CD4-positive, alpha-beta T cell treated with Interferon gamma for 1 hour (primary cell): ENCODE measurements around the gene ROPN1L.
"Not testable (repeated sequence)": the region's sequence is repeated elsewhere in the genome, so short reads cannot be mapped to it uniquely, and the experiment has no call there.

Experiments used
- DNase-seq: peaks from one replicate; pipeline ENCODE4 v3.0.0-alpha.2; 2020

ROPN1L gene

DNA sequence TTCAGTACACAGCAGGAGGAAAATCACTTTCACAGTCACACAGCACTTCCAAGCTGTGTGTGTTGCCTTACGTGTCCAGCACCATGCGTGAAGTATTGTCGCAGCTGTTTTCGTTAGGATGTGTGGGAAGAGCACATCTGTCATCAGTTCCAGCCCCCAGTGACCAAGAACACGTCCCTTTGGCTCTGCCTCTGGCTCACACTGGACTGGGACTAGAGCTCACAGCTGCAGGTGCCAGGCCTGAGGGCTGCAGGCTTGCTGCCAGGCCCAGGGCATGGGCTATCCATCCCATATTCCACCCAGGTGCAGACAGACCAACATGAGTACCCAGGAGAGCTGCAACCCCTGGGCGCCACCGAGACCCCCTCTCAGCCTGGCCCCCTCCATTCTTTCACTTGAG lies 61.6 kb downstream of the ROPN1L start:
- no peak for DNase-seq

DNA sequence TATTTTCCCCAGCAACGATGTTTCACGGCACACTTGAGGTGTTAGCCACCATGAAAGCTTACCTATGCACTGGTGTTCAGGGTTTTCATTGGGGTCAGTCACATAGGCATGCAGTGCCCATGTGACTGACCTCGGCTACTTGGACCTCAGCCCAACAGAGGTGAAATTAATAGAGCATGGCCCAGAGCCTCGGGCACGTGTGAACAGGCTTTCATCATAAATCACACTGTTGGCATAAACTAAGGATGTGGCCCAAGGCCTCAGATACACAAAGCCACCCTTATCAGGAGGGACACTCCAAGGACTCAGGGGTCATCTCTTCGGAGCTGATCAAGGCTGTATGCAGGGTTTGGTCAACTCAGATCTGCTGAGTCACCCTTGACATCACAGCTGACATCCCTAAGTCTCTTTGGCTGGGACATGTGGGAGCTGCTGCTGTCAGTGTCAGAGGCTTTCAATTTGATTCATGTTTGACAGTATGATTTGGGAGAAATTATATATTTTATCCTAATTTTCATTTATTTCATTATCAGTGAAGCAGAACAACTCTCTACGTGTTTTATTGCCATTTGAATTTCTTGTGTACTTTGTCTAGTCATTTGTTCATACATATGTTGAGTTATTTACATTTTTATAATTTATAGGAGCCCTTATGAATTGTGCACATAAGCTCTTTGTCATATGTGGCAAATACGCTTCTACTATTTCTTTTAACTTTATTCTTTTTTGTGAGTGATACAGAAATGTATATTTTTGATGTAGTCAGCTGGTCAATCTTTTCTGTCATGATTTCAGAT lies 62.5 kb downstream of the ROPN1L start:
- DNase-seq = no peak

DNA sequence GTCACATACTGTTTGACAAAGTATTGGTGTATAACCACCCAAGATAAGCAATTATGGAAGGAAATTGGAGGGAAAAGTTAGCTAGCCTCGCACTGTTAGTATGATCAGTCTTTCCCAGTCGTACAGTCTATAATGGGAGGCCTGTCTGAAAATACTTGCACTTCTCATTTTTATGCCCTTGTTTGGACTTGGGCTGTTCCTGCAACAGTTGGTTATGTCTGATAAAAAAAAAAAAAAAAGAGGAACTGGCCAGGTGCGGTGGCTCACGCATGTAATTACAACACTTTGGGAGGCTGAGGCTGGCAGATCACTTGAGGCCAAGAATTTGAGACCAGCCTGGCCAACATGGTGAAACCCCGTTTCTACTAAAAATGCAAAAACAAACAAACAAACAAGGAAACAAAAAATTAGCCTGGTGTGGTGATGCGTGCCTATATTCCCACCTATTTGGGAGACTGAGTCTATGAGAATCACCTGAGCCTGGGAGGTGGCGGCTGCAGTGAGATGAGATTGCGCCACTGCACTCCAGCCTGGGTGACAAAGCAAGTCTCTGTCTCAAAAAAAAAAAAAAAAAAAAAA lies 63.9 kb downstream of the ROPN1L start:
- peak; percentile 31 for DNase-seq

DNA sequence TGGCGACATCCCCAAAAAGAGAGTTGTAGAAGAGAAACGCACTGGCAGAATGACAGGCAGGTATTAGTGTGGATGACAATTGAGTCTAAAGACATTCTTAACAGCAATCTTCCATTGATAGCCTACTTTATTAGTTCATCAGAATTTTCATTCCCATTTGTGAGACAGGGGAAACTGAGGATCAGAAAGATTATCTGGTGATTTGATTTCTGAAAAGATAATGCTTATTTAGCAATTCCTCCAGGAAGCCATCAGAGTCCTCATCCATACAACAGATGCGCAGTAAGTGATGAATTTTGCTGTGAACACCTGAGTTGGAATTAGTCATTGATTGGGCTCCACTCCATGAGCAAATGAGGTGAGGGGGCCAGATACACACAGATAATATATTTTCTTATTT lies 64.9 kb downstream of the ROPN1L start:
- no peak for DNase-seq

DNA sequence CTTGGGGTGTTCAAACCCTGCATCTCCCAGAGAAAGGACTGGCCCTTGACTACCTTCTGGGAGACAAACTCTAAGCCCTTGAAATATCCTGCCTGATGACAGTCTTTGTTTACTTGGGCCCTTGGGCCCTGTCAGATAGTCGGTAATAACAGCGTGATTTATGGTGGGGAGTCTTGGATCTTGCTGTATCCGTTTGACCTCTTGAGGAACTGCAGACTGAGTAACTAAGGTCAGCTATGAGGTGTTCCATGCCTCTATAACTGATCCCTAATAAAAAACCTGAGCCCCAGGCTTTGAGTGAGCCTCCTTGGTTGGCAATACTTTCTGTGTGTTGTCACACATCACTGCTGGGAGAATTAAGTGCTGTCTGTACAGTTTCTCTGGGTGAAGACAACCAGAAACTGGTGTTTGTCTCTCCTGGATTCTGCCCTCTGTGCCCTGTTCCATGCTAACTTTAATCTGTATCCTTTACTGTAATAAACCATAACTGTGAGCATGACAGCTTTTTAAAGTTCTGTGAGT lies 66.0 kb downstream of the ROPN1L start:
- no peak for DNase-seq

DNA sequence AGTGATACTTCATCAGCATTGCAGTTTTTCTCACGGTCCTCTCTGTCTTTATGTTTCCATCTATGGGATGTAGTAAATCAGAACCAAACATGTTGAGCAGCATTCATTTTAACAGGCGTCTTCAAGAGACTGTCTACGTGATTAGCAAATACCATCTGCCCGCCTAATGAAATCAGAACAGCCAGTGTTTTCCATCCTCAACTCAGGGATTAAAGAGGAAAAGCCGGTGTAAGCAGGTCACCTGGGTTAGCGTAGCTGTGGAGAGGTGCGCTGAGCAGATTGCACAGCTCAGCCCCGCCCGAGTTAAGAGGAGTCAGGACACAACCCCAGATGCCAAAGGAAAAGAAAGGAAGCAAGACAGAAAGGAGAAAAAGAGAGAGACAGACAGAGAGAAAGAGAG lies 67.9 kb downstream of the ROPN1L start:
- no peak for DNase-seq

DNA sequence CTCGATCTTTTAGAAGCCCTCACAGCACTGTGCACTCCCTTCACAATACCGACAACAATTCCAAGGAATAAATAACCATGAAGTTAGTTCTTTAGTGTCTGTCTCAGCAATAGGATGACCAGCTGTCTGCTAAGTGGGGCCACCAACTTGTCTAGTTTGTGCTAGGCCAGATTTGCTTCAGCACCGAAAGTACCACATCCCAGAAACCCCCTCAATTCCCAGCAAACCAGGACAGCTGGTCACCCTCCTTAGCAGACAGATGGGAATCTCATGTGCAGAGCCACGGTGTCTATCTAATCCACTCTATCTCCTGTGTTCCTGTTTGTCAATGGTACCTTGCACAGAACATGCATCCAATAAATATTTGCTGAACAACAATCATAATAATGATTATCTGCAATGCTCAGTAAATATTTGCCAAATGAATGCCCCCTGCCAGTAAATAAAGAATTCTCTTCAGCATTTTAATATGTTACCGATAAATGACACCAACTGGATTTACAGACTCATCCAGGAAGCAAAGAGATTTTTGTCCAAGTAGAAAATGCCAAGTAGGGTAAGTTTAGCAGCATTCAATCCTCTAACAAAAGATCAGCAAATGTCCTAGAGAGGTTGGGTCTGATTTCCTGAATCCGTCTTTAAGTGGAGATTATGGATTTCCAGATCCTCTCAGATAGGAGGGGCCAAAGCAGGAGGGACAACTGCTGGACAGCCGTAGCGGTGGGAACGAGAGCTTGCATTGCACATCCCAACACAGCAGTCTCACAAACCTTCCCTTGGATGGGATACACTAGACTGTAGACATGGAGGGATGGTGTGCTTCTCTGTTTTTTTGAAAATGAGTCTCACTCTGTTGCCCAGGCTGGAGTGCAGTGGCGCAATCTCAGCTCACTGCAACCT lies 70.3 kb downstream of the ROPN1L start:
- no peak for DNase-seq

DNA sequence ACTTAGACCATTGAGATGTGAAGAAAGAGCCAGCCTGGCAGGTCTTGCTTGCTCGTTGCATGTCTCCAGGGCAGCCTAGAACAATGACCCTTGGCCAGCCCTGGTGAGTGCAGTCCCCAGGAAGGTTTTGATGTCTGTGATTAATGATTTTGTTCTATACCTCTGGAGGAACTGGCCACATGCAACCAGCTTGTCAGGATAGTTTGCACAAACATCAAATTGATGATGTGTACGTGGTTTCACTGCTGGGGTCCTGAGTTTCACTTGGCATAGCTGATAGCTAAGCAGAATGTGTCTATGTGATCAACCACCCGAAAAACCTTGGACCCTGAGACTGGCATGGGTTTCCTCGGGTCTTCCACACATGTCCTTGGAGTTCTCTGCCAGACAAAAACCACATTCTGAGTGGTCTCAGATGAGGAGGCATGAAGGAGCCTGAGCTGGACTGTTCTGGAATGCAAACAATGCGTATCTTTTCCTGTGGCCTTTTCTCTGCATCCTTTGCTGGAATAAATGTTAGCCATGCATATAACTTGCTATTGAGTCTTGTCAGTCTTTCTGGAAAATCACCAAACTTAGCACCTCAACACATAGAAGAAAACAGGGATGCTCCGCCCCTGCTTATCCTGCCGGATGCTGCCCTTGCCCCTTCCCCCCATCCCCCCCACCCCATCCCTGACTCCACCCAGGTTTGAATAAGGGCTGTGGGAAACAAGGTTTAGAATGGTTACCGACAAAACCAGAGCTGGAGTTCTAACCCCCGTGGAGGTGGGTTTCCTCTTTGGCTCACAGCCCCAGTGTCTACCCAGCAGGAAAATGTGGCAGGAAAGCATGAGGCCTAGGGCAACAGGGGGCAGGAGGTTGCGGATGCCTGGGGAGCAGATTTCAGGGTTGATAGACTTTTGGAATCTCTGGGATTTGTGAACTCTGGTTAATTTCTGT lies 72.1 kb downstream of the ROPN1L start:
- DNase-seq = no peak

DNA sequence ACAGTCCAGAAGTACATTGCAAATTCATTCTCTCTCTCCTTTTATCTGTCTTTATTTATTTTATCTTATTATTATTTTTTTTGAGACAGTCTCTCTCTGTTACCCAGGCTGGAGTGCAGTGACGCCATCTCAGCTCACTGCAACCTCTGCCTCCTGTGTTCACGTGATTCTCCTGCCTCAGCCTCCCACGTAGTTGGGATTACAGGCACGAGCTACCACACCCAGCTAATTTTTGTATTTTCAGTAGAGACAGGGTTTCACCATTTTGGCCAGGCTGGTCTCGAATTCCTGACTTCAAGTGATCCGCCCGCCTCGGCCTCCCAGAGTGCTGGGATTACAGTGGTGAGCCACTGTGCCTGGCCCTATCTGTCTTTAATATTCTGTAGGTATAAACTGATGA lies 72.9 kb downstream of the ROPN1L start:
- not testable (repeated sequence) for DNase-seq
